GM19351 (cell line): ENCODE data around the gene ANKRD2.
A peak's percentile ranks its signal among the peaks of the same experiment; 100 is the strongest.

Source experiments
- ATAC-seq: cut with Tn5 transposase; IDR thresholded peaks from one replicate; pipeline ENCODE4 v1.9.1; 2021; ENCODE audit warnings: mild to moderate bottlenecking, moderate library complexity; ENCODE audit not compliant: unreplicated experiment

The ANKRD2 gene

DNA sequence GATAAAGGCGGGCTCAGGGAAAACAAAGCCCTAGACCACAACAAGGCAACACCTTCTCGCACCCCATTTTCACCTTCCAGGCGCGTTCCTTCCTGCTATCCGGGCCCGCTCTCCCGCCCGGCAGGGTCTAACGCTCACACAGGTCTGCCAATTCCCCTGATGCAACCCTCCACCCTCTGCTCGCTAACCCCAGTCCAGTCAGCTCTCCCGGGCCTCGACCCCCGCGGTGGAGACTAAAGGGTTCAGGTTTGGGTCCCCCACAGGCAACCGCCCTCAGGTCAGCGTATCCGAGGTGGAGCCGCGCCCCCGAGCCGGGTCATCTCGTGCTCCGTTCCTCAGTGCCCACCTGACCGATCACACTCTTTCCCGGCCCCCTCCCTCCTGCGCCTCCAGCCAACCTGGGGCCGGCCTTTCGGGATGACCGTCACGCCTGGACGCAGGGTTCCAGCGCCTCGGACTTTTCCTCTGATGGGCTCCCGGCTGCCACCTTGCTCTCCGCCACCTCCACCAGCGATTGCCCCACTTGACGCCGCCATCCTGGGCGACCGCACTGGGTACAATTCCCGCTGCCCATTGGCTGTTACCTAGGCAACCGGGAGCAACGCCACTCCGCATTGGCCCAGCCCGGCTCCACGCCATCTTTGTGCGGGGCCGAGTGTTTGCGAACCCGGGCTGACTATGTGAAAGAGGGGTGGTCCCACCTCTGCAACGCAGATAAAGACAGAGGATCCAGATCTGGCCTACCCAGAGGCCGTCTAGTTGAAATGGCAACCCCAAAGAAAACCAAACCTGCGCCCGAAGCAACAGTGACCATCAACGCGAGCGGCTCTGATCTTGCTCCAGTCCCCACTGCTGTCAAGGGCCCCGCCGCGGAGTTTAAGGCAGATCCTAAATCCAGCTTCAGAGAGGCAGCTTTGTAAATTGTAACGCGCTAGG is 60.6 kb downstream of the ANKRD2 start, which contains the start of gene MORN4:
Gene MORN4, minus strand, starts transcription at position 552 of the 936 bp plus-strand sequence. CDS start 13,847 bp downstream, outside the sequence.
- peak; percentile 100 for ATAC-seq
